ENCODE results near the gene RAD9A.
A peak's percentile ranks its signal among the peaks of the same experiment; 100 is the strongest.
"Not testable (repeated sequence)": the region's sequence is repeated elsewhere in the genome, so short reads cannot be mapped to it uniquely, and the experiment has no call there.

The RAD9A gene

DNA sequence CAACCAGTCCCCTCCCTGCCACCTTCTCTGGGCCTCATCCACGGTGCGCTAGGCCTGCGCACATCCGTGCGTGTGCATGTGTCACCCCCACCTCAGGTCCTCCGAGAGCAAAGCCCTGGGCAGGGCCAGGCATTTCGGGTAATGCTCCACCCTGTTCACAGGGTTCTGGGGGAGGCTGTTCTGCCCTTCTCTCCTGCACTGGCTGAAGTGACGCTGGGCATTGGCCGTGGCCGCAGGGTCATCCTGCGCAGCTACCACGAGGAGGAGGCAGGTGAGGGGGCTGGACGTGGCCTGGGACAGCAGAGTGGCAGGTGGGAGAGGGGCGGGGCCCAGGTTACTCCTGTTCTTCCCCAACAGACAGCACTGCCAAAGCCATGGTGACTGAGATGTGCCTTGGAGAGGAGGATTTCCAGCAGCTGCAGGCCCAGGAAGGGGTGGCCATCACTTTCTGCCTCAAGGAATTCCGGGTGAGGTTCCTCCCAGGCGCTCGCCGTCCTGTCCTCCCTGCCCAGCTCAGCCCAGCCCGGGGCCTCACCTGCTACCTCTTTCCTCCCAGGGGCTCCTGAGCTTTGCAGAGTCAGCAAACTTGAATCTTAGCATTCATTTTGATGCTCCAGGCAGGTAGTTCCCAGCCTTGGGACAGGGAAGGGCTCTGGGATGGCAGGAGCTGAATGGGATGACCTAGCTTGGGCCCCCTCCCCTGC lies 3.9 kb downstream of the RAD9A start:
- DNase-seq (ENCODE audit: low read depth in 2 of 2) = no peak

DNA sequence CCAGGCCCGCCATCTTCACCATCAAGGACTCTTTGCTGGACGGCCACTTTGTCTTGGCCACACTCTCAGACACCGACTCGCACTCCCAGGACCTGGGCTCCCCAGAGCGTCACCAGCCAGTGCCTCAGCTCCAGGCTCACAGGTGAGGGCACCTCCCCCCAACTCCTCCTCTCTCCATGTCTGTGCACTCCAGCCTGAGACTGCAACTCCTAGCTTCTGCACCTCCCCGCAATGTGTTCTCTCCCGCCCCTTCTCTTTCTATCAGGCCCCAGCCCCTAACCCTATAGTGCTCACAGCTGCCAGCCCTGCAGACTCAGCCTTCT lies 4.4 kb downstream of the RAD9A start:
- DNase-seq (ENCODE audit: low read depth in 2 of 2) = no peak

DNA sequence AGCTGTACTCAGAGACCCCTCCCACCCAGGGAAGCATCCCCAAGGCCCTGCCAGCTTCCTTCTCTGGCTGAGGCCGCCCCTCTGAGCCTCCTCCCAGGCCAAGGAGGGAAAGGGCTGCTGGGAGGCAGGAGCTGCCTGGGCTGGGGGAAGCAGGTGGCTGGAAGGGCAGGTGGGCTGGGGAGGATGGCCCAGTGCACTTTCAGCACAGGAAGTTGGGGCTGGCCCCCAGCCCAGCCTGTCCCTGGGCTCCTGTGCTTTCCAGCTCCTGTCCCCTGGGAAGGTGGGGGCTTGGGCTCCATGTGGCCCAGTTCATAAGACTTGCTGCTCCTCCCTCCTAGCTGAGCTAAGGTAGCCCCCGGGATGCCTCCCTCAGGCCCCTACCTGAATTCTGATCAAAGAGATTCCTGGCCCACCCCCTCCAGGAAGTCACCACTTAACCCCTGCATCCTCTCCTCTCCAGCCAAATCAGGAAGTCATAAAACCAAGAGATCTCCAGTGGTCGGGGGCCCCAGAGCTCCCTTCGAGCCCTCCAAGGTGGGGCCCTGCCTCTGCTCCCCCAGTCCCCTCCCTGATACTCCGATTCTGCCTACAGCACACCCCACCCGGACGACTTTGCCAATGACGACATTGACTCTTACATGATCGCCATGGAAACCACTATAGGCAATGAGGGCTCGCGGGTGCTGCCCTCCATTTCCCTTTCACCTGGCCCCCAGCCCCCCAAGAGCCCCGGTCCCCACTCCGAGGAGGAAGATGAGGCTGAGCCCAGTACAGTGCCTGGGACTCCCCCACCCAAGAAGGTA lies 5.0 kb downstream of the RAD9A start:
- DNase-seq (ENCODE audit: low read depth in 2 of 2) = no peak

- DNase-seq (ENCODE audit: low read depth in 2 of 2) = no peak
These were observed 5.8 kb downstream of the RAD9A start for GRCh38 chr11:67397536-67397935.

DNA sequence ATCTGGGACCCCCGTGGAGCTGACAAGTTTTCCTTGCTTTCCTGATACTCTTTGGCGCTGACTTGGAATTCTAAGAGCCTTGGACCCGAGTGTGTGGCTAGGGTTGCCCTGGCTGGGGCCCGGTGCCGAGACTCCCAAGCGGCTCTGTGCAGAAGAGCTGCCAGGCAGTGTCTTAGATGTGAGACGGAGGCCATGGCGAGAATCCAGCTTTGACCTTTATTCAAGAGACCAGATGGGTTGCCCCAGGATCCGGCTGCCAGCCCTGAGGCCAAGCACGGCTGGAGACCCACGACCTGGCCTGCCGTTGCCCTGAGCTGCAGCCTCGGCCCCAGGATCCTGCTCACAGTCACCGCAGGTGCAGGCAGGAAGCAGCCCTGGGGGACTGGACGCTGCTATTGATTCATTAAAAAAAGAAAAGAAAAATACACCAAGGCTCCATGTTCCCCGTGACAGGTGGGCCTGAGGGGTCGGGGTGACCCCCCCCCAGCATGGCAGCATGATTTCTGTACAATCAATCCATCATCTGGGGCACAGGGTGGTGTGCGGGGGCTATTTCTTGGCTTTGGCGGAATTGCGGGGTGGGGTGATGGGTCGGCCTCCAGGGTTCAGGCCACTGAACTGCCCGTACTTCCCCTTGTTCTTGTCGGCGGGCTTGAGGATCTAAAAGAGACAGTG lies 6.3 kb downstream of the RAD9A start:
- DNase-seq (ENCODE audit: low read depth in 2 of 2) = no peak

DNA sequence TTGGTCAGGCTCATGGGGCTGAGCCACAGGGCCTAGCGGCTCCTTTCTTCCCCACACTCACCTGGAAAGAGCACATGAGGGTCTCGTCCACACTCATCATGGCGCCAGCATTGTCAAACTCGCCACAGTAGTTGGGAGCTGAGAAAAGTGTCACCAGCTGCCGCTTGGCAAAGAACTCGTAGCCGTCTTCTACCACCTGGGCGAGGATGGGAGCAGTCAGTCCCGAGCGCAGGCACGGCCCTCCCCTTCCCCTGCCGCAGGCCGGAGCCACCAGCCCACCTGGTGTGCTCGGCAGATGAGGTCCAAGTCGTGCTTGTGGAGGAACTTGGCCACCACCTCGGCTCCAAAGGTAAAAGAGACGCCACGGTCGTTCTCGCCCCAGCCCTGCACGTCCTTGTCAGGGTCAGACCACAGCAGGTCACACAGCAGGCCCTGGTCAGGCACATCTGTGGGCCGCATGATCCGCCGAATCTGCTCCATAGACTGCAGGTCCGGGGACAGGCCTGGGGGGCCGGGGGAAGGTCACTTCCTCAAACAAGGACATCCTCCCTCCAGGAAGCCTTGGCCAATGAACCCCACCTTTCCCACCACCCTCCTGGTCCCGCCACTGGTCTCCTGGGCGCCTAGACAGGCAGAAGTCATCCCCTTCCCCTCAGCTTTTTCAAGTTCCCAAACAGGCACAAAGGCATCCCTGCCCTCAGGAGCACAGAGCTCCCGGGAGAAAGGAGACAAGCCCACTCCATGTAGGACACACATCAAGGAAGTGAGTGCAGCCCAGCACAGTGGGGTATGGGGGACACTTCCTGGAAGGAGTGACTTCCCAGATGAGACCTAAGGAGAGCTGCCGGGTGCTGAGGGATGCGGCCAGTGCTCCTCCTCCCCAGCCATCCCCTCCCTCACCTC lies 7.1 kb downstream of the RAD9A start:
- no peak for DNase-seq (ENCODE audit: low read depth in 2 of 2)

DNA sequence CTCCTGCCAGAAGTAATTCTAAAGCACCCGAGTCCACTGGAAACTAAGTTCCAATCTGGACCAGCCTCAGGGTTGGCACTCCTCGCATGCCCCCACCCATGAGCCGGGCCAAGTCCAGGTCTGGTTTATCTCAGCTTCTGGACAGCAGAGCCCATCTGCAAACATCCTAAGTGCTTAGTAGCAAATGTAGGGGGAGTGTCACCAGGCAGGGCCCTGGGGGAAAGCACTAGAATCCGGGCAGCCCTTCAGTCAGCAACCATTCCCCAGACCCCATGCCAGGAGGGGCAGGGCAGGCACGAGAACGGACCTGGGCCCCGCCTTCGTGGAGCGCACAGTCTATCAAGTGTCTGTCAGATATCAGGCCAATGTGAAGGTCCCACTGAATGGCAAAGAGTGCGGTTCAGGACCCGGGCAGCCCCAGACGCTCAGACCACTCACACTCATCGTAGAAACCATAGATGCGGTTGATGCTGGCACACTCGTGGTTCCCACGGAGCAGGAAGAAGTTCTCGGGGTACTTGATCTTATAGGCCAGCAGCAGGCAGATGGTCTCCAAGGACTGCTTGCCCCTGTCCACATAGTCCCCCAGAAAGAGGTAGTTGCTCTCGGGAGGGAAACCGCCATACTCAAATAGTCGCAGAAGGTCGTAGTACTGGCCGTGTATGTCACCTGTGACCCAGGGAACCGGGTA lies 8.6 kb downstream of the RAD9A start:
- DNase-seq (ENCODE audit: low read depth in 2 of 2) = no peak

DNA sequence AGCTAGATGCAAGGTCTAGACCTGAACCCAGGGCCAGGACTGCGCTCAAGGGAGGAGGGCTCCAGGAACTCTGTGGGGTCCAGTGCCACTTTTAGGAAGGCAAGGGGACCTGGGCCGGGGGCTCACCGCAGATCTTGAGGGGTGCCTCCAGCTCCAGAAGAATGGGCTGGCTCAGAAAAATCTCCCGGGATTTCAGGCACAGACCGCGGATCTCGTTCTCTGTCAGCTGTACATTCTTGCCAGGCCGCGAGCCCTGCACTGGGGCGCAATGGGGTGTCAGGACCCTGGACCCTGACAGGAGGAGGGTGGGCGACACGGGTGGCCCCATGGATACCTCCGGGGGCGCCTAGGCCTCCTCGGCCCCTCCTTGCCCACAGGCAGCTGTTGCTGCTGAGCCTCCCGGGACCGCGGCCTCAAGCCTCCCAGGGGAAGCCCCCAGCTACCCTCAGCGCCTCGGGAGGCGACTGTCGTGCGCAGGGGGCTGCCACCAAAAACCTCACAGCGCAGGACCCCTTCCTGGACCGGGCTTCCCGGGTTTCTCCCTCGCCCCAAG lies 9.2 kb downstream of the RAD9A start:
- no peak for DNase-seq (ENCODE audit: low read depth in 2 of 2)

- peak; percentile 87 to 88 for DNase-seq (ENCODE audit: low read depth in 2 of 2)
These were observed 9.9 kb downstream of the RAD9A start, which contains the start of gene PPP1CA for GRCh38 chr11:67401495-67402191. Gene PPP1CA (minus strand): TSS chr11:67401858. CDS start chr11:67401782, 76 bp downstream.

- not testable (repeated sequence) for DNase-seq (ENCODE audit: low read depth in 2 of 2)
These were observed 10.5 kb downstream of the RAD9A start for GRCh38 chr11:67402192-67402839.

DNA sequence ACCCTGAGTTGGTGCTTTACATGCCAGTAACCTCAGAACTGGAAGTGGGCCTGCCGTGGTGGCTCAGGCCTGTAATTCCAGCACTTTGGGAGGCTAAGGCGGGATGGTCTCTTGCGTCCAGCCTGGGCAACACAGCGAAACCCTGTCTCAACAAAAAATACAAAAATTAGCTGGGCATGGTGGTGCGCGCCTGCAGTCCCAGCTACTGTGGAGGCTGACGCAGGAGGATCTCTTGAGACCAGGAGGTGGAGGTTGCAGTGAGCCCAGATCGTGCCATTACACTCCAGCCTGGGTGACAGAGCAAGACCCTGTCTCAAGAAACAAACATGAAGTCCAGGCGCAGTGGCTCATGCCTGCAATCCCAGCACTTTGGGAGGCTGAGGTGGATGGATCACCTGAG lies 11.3 kb downstream of the RAD9A start:
- DNase-seq (ENCODE audit: low read depth in 2 of 2) = not testable (repeated sequence)

- no peak for DNase-seq (ENCODE audit: low read depth in 2 of 2)
These were observed 12.9 kb downstream of the RAD9A start for GRCh38 chr11:67404515-67405195.

- DNase-seq (ENCODE audit: low read depth in 2 of 2) = no peak
These were observed 13.4 kb downstream of the RAD9A start for GRCh38 chr11:67405196-67405567.

DNA sequence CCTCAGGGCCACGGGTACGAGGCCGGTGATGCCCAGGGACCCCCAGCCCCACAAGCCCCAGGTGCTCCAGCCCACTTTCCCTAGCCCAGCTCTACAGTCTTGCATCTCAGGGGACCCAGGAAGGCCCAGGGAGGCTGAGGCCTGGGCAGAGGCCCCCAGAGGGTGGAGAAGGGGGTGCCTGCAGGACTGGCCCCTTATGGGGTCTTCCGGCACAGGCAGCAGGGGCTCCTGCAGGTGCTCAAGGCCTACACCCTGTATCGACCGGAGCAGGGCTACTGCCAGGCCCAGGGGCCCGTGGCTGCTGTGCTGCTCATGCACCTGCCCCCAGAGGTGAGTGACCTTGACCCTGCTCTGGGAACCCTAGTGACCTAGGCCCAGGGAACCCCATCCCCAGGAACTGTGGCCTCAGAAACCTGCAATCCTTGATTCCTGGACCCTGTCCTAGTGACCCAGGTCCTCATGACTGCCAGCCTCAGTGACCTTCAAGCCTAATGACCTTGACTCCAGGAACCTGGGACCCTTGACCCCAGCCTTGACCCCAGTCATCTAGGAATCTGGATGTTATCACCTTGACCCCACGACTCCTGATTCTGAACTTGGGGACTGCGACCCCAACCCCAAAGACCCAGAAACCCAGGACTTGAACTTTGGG lies 14.0 kb downstream of the RAD9A start:
- no peak for DNase-seq (ENCODE audit: low read depth in 2 of 2)

- DNase-seq (ENCODE audit: low read depth in 2 of 2) = no peak
These were observed 14.7 kb downstream of the RAD9A start for GRCh38 chr11:67406420-67406968.

DNA sequence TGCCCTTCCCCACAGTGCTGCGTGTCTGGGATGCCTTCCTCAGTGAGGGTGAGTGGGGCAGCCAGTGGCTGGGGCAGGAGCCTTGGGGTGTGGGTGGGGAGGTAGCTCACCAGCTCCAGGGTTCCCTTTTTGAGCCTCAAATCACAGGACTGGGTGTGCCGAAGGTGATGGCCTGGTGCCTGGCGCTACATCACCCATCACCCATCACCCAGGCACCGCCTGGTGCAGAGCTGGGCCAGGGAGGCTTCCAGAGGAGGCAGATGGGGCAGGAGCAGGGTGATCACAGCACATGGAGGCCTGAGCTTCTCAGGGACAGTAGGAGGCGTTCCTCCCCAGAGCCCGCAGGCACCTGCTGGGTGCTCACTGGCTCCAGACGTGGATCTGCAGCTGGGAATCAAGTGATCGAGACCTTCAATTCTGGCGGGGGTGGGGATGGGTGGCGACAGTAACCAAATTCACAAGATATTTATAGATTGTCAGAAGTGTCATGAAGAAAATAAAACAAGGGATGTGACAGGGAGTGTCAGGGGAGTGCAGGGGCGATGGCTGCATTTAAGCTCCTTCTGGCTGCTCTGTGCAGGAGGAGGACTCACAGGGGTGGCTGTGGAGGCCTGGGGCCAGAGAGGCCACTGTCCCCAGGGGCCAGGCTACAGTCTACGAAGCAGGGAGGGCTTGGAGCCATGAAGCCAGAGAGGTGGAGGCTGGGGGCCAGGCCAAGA lies 15.3 kb downstream of the RAD9A start:
- no peak for DNase-seq (ENCODE audit: low read depth in 2 of 2)

GRCh38 chr11:67407688-67408163 lies 15.9 kb downstream of the RAD9A start:
- DNase-seq (ENCODE audit: low read depth in 2 of 2) = no peak
